GM19099 (cell line): Measurements from ENCODE around the gene FHIT.

Experiments used
- POLR2A ChIP-seq: IDR thresholded peaks from 3 replicates; pipeline ENCODE4 v1.6.1; 2011; ENCODE audit warnings: low read depth; ENCODE audit not compliant: insufficient read length; ENCODE audit errors: extremely low read depth

Gene FHIT

DNA sequence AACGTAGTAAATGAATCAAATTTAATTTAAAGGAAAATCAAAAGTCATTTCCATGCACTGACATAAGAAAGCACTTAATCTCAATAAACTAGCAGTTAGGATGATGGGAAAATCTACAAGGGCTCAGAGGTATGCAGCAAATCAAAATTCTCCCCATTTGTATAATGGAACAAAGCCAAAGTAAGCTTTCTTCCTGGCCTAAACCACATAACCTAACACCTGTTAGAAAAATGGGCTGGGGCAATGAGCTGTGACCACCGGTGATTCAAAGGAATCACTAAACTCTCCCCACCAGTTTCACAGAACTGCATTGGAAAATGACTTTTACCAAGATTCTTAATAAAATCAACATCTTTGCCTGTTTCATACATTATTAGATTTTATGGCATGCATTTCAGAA, 1024.3 kb downstream of the FHIT start:
- TF ChIP-seq POLR2A, result no peak

DNA sequence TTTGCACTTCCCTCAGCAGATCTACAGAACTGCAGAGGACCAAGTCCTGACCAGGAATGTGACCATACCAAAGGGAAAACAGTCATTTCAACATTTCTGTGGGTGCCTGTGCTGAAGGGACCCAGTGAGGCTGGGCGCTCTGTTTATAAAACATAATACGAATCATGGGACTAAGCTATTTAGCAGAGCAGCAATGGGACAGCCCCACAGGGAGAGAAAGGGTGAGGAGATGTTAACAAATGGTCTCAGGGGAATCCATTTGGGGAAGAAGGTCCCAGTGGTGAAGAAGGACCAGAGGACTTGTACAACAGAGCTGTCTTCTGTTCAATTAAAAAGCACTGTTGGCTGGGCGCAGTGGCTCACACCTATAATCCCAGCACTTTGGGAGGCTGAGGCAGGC, 1025.4 kb downstream of the FHIT start:
- no peak for TF ChIP-seq POLR2A

DNA sequence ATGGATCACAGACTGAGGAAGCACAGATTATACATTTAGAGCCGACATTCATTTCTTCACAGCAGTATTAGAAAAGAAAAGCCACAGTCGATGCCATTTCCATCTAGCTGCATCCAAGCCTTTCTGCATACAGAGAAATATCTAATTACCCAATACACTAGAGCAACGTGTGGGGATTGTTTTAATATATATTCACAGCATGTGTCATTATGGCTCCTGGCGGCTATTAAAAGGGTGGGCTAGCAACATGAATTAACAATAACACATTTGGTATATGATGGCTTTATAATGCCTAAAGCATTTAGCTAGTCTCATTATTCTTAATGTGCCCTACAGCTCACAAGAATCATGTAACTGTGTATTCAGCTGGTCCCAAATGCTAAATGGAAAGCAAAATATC, 1030.5 kb downstream of the FHIT start:
- TF ChIP-seq POLR2A, result no peak

DNA sequence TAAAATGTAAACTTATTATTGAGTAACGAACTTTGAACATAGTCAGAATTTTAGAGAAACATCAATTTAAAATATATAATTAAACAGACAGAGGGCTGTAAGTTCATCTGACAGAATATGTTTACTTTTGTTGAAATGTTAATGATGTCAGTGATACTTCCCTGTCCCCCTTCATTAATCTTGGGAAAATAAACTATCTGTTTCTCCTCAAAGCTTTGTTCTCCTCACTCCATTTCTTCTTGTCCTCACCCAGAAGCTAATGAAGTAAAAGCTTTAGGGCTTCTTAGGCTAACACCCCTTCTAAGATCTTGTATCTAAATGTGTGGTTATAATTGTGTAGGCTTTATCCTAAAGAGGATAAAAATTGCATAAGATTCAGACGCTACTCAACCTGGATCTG, 1031.8 kb downstream of the FHIT start:
- no peak for TF ChIP-seq POLR2A

DNA sequence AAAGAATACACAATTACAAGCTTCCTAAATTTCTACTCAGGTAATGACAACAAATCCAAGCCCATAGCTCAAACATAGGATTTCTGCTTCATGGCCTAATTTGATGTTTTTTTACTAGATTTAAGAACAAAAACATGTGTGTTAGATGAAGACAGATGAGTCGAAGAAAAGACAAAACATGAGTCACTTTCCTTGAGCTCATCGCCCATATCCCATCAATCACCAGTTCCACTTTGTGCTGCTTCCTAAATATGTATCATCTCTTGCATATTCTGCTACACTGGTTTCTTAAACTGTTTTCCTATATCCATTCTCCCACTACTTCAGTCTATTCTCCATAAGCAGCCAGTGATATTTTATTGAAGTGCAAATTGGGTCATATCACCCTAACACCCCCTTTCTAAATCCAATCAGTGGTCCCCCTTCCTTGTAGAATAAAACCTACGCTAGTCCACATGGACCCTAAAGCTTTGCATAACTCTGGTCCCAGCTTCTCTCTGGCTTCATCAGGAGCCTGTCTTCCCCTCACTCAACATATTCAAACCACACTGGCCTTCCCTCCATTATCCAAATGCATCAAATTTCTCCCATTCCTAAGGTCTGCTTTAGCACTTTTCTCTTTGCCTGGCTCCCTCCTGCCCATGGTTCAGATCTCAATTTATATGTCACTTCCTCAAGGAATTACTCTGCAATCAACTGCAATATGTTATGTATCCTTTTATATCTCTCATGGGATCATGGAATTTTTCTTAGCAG, 1033.9 kb downstream of the FHIT start:
- no peak for TF ChIP-seq POLR2A

DNA sequence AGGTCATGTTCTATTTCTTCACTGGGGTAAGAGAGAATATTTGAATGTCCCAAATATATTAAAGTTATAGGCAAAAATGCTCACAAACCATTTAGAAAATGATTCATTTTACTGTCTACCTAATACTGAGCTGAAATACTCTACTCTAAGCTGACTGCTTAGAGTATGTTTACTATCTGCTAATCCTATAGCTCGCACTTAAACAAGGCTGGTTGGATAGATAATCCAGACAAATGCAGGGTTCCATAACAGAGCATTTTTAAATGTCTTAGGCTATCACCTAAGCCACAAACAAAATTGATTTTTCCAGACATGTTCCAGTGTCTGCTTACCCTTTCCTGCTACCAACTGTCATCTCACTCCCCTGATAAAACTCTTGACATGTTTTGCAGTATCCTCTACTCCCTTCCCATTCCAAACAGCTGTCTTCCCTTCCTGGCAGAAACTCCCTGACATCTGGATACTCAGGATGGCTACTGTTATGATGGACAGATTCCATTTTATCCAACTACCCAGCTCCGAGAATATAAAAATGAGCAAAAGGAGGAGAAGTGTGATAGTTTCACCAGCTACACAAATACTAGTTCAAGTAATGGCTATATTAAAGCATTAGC, 1034.7 kb downstream of the FHIT start:
- no peak for TF ChIP-seq POLR2A

DNA sequence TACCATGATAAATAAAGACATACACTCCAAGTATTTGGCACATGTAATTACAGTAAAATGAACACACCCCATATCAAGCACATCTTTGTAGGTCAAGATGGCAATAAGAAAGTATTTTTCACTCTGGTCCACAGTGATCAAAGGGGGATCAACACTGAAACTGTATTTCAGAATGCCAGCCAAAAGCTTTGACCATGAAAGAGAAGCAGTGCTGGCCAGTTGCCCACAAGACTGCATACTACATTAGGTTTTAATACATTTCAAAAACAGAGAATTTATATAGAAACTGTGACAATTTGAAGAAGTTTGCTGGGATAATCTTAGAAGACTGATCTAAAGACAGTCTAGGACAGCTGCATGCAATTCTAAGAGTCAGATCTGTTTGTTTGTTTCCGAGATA, 1035.3 kb downstream of the FHIT start:
- TF ChIP-seq POLR2A, result no peak

DNA sequence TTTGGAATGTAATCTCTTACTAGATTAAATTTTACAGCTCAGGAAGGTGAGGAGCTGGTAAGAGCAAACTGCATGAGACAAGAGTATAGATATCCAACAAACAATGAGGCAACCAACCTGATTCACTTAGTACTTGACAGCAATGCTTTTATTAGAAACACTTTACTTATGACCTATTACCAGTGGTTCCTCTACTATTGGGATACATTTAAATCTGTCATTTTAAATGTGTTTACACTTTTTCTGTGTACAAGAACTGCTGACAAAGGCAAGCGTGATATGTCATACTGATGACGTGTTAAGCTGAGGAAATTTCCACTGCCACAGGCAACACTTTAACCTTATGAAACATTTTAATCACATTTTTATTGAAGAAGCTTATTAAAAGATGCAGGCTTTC, 1043.3 kb downstream of the FHIT start:
- no peak for TF ChIP-seq POLR2A

DNA sequence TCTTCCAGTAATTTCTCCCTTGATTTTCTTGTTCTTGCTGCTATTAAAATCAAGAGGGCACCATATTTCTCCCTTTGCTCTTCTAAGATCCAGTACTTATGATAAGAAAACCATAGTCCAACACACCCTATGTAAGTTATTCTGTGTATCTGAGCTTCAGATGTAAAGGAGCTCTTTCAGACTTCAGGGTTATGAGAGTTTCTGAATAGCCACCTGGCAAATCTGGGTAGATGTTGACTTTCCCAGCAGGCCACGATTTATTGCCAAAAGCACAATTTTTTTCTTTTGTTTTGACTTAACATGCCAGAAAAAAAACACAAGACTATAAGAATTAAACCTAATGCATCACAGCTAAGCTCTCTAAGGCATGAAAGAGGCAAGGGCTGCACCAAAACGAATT, 1045.0 kb downstream of the FHIT start:
- no peak for TF ChIP-seq POLR2A

DNA sequence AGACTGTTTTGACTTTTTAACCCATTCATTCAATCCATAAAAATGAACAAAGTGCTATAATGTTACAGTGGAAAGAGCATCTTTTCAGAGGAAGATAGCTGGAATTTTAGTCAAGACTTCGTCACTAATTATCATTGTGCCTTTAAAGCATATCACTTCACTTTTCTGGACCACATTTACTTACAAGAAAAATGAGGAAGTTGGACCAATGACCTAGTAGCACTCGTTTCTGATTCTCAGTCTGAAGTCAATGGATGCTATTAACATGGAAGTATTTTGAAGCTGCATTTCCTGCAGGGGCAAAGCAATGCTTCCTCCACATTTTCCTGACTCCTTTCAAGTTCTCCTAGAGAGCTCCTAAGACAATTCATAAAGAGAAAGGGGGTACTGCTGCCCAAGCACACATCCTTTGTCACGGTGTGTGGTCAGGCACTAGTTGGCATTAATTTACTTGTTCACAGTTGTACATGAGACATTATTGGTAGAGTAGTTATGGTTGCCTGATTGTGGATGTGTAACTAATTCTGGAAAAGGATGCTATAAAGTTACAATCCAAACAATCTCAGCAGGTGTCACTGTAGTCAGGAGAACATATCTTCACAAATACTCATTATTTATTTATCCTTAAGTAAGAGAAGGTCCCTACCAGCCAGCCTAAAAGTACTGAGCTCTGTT, 1049.1 kb downstream of the FHIT start:
- no peak for TF ChIP-seq POLR2A

DNA sequence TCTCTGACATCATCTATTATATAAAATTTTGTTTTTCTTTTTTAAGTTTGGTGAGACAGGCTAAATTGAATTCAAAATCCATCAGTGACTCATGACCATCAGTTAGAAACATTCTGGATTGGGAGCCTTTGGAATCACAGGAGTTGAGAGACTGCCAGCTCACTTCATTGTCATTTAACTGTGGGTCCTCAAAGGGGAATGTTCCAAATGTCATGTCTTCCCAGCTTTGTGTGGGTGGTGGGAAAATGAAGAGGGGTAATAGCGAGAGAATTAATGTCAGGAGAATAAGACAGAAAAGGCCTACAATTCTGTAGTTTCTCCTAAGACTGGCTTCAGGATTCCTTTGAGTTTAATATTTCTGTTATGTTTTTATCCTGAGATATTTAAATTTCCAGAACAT, 1051.9 kb downstream of the FHIT start:
- no peak for TF ChIP-seq POLR2A

DNA sequence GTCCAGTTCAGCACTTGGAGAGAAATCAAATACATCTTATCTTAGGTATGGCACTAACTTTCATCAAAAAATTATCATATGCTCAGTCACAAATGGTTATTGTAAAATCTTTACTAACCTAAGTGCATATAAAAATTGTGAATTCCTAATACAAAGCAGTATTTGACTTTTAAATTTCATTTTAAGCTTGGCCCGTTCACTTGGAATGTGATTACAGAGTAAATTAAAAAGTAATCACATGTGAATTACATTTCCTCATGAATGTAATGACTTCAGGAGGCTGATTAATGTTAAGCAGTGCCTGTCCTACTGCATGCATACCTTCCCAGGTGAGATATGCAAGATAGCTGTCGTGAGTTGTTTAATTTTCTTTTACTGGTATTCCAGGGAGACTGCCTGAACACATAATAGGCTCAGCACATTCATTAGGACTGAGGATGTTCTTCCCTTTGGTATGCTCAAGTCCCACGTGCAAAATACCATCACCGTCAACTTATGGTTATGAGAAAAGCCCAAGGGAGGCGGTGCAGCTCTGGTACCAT, 1053.0 kb downstream of the FHIT start:
- TF ChIP-seq POLR2A, result no peak

DNA sequence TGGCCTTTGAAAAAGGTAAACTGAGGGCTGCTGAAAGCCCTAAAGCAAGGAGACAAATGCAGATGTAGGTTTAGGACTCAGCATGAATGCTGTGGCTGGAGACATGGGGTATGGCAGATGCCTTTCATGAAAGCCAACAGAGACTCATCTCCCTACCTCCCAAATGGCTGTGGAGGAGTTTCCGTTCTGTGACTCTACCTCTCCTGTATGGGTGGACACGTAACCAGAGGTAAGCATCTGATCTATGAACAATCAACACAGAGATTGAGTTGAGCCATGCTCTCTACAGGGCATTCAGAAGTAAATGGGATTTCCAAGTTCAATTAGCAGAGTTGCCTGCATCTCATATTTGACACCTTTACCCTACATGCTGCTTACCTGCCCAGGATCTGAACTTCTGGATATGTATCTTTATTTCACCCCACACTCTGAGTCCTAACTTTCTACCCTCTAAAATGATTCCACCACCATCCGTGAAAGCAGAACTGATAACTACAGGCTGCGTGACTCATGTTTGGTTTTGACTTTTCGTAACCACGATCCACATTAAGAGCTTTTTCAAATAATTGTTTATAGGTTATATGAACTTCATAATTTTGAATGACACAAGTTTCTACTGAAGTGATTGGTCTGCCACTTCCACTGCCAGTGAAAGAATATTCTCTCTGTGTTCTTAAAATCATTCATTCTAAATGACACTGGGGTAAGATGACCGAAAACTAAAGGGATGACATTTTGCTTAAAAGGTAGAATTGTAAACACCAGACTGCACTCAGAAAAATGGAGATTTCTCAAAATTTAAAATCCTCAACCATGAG, 1058.7 kb downstream of the FHIT start:
- TF ChIP-seq POLR2A, result no peak

DNA sequence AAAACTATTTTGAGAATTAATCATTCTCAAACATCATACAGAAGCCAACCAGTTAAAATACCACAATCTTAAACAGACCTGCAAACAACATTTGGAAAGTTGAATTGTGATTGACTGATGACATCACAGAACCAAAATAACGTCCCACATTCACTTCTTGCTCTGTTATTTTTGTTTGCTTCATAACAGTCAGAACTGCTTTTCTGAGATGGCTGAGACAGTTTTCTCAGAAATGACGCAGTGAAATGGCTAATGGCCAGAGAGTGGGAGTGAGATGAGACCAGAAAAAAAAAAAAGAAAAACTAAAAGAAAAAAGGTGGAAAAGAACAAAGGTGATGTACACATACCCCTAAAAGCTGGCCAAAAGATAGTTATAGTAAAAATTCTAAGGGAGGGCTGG, 1061.2 kb downstream of the FHIT start:
- TF ChIP-seq POLR2A, result no peak

DNA sequence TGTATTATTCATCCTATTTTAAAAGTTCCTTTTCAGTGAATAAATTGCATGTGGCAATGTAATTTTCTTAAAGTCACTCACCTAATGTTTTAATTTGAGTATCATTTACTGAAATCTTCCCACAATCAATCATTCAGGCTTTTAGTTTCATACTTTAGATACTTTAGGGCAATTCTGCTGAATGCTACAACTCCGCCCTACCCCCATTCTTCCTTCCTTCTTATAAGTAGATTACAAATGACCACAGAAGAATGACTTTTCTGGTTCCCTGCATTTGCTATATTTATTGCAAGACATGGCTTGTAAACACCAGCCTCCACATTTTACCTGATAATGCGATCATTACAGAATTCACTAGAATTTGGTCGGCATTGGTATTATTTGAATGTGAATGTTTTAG, 1061.9 kb downstream of the FHIT start:
- no peak for TF ChIP-seq POLR2A
